GM11168 (cell line): ENCODE results near the gene ETF1.
"Not testable (repeated sequence)": the region's sequence is repeated elsewhere in the genome, so short reads cannot be mapped to it uniquely, and the experiment has no call there.

Experiments
- in situ Hi-C: fragments of 300-500 bp; cut with MboI; formaldehyde crosslinking; loops from one replicate; pipeline ENCODE4 v1.12.0; 2022; ENCODE audit warnings: low sequenced_read_pairs; ENCODE audit not compliant: unreplicated experiment

The ETF1 gene

GRCh38 chr5:138533973-138534941 is 8.8 kb downstream of the ETF1 start:
- in situ Hi-C loops = no loop called here

- in situ Hi-C loops = no loop called here
Measured at GRCh38 chr5:138529812-138530211, 13.2 kb downstream of the ETF1 start.

GRCh38 chr5:138528744-138529469 is 14.1 kb downstream of the ETF1 start:
- in situ Hi-C loops = no loop called here

DNA sequence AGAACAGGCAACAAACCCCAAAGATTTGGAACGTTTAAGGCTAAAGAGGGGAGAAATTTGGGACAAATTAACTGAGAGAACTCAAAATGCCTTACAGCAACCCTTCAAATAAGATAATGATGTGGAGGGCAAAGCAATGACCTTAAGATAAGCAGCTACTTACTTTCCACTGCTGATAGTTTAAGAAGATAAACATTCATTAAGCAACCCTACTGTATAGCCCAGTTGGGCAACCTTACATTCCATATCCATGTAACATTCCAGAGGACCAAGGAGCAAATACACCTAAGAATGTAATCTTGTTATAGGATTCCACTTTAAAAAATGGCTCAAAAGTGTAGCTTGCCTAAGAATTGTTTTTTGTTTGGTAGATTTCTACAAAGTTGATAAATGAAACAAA is 14.8 kb downstream of the ETF1 start:
- in situ Hi-C loops = no loop called here

DNA sequence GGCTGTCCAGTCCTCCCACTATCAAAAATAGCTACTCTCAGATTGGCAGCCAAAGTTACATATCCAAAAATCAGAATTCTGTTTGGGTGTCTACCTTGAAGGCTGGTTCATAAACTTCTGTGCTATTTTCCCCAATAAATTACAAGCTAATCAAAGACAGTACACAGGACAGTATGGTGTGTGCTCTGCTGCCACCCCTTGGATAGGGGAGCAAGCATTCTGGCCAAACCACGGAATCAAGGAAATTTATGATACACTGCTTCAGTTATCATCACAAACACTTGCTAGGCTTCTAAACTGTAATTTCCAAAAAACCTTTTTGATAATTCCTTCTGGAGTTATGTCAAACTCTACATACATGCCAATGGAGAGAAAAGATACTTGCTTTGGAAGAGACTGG is 15.9 kb downstream of the ETF1 start:
- in situ Hi-C loops = no loop called here

GRCh38 chr5:138523406-138523805 is 19.6 kb downstream of the ETF1 start:
- in situ Hi-C loops = no loop called here

DNA sequence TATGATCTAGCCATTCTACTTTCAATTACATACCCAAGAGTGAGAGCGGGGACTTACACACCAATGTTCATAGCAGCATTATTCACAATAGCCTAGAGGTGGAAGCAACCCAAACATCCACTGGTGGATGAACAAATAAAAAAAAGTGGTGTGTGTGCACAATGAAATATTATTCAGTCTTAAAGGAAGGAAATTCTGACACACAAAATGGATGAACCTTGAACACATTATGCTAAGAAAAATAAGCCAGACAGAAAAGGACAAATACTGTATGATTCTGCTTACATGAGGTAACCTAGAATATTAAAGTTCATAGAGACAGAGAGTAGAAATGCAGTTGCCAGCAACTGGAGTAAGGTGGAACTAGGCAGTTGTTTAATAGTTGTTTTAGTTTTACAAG is 22.1 kb downstream of the ETF1 start:
- in situ Hi-C loops = no loop called here

GRCh38 chr5:138517437-138517836 is 25.6 kb downstream of the ETF1 start:
- in situ Hi-C loops = no loop called here

- in situ Hi-C loops = no loop called here
Measured at GRCh38 chr5:138515556-138516245, 27.3 kb downstream of the ETF1 start.

- in situ Hi-C loops = no loop called here
Measured at GRCh38 chr5:138514021-138514420, 29.0 kb downstream of the ETF1 start.

GRCh38 chr5:138508958-138509357 is 34.1 kb downstream of the ETF1 start:
- in situ Hi-C loops = no loop called here

GRCh38 chr5:138507485-138507884 is 35.6 kb downstream of the ETF1 start:
- in situ Hi-C loops = not testable (repeated sequence)

- in situ Hi-C loops = no loop called here
Measured at GRCh38 chr5:138506370-138507306, 36.4 kb downstream of the ETF1 start.

DNA sequence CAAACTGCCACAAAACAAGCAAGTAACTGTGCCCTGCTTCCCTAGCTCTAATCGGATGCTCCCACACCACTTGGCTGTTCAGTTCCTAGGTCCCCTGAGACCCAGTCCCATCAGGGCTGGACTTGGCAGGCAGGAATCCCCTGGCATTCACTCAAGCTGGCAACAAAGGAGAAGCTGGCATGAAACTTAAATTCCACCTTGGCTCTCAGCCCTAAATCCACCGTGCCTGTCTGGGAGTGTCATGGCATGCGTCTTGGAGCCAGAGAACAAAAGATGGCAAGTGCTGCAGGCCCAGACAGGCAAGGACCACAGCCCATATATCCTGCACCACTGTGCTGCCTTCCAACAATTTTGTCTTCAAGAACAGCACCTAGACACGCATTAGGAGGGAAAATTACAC is 38.2 kb downstream of the ETF1 start:
- in situ Hi-C loops = no loop called here

DNA sequence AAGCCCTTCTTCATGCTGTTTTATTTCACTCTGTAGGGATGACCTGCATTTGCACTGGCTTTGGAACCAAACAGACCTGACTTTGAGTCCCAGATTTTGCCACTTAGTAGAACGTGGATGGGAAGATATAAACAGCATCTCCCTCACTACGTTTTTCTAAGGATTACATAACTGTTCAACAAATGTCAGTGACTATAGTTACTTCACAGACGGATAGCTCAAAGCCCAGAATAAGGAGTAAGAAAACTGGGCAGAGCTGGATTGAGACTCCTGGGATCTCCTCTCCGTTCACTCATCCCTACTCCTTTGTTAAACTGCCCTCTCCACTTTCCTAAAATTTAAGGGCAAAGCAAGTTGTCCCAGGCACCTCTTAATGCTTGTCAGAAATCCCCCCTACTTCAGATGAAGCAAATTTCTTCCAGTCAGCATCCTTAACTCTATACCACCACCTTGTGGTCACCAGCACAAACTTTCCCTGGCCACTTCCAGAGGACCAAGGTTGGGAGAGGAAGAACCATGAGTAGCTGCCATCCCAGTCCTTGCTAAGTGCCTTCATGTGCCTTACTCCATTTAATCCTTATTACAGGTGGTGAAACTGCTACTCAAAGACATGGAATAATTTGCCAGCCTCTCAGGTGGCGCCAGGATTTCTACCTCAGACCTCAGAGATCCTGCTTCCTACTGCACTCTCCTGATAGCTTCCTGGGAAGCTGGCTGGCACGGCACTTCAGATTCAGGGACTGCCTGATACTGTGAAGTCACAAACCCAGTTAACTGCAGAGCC is 39.4 kb downstream of the ETF1 start:
- in situ Hi-C loops = no loop called here

- in situ Hi-C loops = no loop called here
Measured at GRCh38 chr5:138502521-138502920, 40.5 kb downstream of the ETF1 start.

DNA sequence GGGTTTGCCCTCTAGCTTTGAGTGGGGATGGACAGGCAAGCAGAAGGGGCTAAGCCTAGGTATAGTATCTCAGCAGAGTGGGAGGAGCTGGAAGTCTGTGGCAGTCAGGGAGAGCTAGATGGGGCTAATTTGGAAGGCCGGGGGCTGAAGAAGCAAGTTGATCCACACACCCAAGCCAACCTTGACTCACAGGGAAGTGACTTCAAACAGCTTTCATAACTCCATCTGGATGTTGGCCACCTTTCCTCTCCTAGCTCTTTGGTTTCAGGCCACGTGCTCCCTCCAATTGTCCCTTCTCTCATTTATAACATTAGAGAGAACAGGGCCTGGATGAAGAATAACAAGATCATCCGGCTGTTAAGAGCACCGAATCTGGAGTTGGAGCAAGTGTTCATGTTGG is 40.9 kb downstream of the ETF1 start:
- in situ Hi-C loops = no loop called here

DNA sequence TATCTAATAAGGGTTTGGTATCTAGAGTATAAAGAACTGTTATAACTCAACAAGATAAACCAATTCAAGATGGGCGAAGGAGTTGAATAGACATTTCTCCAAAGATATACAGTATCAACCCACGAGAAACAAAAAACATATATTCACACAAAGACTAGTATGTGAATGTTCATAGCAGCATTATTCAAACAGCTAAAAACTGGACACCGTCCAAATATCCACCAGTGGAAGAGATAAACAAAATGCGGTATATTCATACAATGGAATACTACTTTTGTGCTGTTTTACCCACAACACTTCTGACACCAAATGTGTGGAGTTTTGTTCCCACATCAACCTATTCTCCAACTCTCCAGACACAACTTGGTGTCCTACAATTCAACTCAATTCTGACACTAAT is 44.7 kb downstream of the ETF1 start:
- in situ Hi-C loops = no loop called here

DNA sequence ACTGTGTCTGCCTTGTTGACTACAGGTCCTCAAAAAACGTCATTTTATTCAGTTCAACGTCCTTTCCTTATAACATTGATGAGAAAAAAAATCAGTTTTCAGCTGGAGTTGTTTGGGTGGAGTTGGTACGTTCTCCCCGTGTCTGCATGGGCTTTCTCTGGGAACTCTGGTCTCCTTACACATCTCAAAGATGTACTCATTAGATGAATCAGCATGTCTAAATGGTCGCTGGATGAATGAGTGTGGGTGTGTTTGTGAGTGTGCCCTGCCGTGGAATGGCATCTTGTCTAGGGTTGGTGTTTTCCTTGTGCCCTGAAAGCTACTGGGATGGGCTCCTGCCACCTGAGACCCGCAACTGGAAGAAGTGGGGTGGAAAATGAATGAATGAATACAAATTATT is 47.7 kb downstream of the ETF1 start:
- in situ Hi-C loops = no loop called here
